H1 (cell line): ENCODE results near the gene CEP120. TPM values are rescaled to one million over a fixed set of nuclear protein-coding genes. Genes with fewer than 3 reads are reported as not detected.

Experiments used
- CTCF ChIA-PET: fragments of 300-600 bp; sonication (Branson Sonifier 250); formaldehyde crosslinking; loops from one replicate; lab custom pipeline; 2021; ENCODE audit not compliant: partially characterized antibody; lab: Charles Lee
- POLR2A ChIA-PET: fragments of 300-600 bp; sonication (Branson Sonifier 250); formaldehyde crosslinking; loops from one replicate; lab custom pipeline; 2021; ENCODE audit warnings: inconsistent platforms; ENCODE audit not compliant: partially characterized antibody; lab: Charles Lee
- DNase-seq, 2 experiments: peaks; one replicate each; pipeline versions ENCODE4 v3.0.0 to v3.0.0-alpha.2; 2010 to 2022; ENCODE audit warnings: low spot score in 2 of 2, low read depth in 1 of 2, mixed read lengths in 1 of 2
- FAIRE-seq: peaks from 2 replicates; lab custom pipeline; 2011; peaks lifted over from hg19 to GRCh38; lab: Jason Lieb, UNC
- H2AFZ ChIP-seq: 2 replicates; pipeline ENCODE4 v1.8.1; 2012; ENCODE audit warnings: low read length, inconsistent platforms
- H2AK5ac ChIP-seq: 2 replicates; pipeline ENCODE4 v1.6.1; 2013; ENCODE audit warnings: low read depth, low read length
- H2BK120ac ChIP-seq: replicated peaks from 2 replicates; pipeline ENCODE3; 2013; ENCODE audit warnings: low read depth, low read length, inconsistent platforms
- H2BK12ac ChIP-seq: 2 replicates; pipeline ENCODE4 v1.6.1; 2013; ENCODE audit warnings: low read depth, low read length
- H2BK15ac ChIP-seq: 2 replicates; pipeline ENCODE4 v1.6.1; 2013; ENCODE audit warnings: low read length
- H2BK20ac ChIP-seq: 2 replicates; pipeline ENCODE4 v1.6.1; 2013; ENCODE audit warnings: low read length
- H2BK5ac ChIP-seq: 2 replicates; pipeline ENCODE4 v1.6.1; 2013; ENCODE audit warnings: low read depth, low read length
- H3K14ac ChIP-seq: 2 replicates; pipeline ENCODE4 v1.6.1; 2013; ENCODE audit warnings: inconsistent platforms; ENCODE audit not compliant: insufficient read length
- H3K18ac ChIP-seq: 2 replicates; pipeline ENCODE4 v1.6.1; 2013; ENCODE audit warnings: low read length; ENCODE audit errors: extremely low read depth
- H3K23ac ChIP-seq: 2 replicates; pipeline ENCODE4 v1.6.1; 2013; ENCODE audit warnings: inconsistent platforms; ENCODE audit not compliant: insufficient read length
- H3K23me2 ChIP-seq: 2 replicates; pipeline ENCODE4 v1.6.1; 2013; ENCODE audit warnings: low read depth, low read length
- H3K27ac ChIP-seq: 2 replicates; pipeline ENCODE4 v1.6.1; 2011; ENCODE audit warnings: low read depth, low read length, inconsistent platforms
- H3K27me3 ChIP-seq, 4 experiments: replicated peaks in 1 of 4; 1 replicate in 1 of 4; 2 replicates in 3 of 4; pipeline versions ENCODE4 v1.6.1 to v1.8.1; 2011 to 2013; ENCODE audit warnings: low read length in 3 of 4, mild to moderate bottlenecking in 3 of 4, inconsistent platforms in 2 of 4, mixed read lengths in 2 of 4, moderate library complexity in 1 of 4; ENCODE audit not compliant: control insufficient read depth in 3 of 4, insufficient read depth in 3 of 4; ENCODE audit errors: extremely low read depth in 1 of 4
- H3K36me3 ChIP-seq, 4 experiments: 2 replicates each; pipeline versions ENCODE4 v1.6.1 to v1.8.1; 2011 to 2013; ENCODE audit warnings: mild to moderate bottlenecking in 4 of 4, low read length in 3 of 4, moderate library complexity in 2 of 4, control low read depth in 1 of 4, inconsistent platforms in 1 of 4; ENCODE audit not compliant: insufficient read depth in 4 of 4, control insufficient read depth in 2 of 4
- H3K4ac ChIP-seq: replicated peaks from 2 replicates; pipeline ENCODE3; 2013; ENCODE audit warnings: low read length, low read depth, mixed read lengths, inconsistent platforms; ENCODE audit not compliant: insufficient read length
- H3K4me1 ChIP-seq, 4 experiments: replicated peaks in 1 of 4; 1 replicate in 1 of 4; 2 replicates in 3 of 4; pipeline versions ENCODE4 v1.6.1 to v1.8.1; 2011 to 2013; ENCODE audit warnings: low read length in 3 of 4, inconsistent platforms in 2 of 4, mixed read lengths in 1 of 4; ENCODE audit not compliant: insufficient read depth in 4 of 4, control insufficient read depth in 3 of 4
- H3K4me2 ChIP-seq, 2 experiments: 2 replicates each; pipeline versions ENCODE4 v1.6.1 to v1.8.1; 2011 to 2013; ENCODE audit warnings: low read depth in 2 of 2, low read length in 2 of 2, control low read depth in 1 of 2, inconsistent platforms in 1 of 2, mild to moderate bottlenecking in 1 of 2; ENCODE audit not compliant: insufficient read depth in 1 of 2
- H3K4me3 ChIP-seq, 4 experiments: fragments of 200-600, 300-600 bp in 1 of 4; sonication (generic), shearing (Covaris generic), sonication (Bioruptor Twin) in 1 of 4; 2 replicates each; pipeline versions ENCODE4 v1.5.1 to v1.8.1; 2011 to 2016; ENCODE audit warnings: low read length in 4 of 4, low read depth in 3 of 4, control low read depth in 2 of 4, inconsistent platforms in 2 of 4, mild to moderate bottlenecking in 2 of 4, mixed read lengths in 1 of 4, moderate library complexity in 1 of 4; ENCODE audit not compliant: insufficient read depth in 2 of 4; ENCODE audit errors: extremely low read depth in 1 of 4
- H3K56ac ChIP-seq: replicated peaks from 2 replicates; pipeline ENCODE3; 2013; ENCODE audit warnings: low read depth, mild to moderate bottlenecking, mixed read lengths, low read length, inconsistent platforms; ENCODE audit not compliant: insufficient read length
- H3K79me1 ChIP-seq: 2 replicates; pipeline ENCODE4 v1.6.1; 2013; ENCODE audit warnings: low read depth, low read length, control low read depth
- H3K79me2 ChIP-seq, 2 experiments: 2 replicates each; pipeline versions ENCODE4 v1.6.1 to v1.8.1; 2012 to 2013; ENCODE audit warnings: low read length in 2 of 2, mild to moderate bottlenecking in 2 of 2, inconsistent platforms in 1 of 2; ENCODE audit not compliant: insufficient read depth in 2 of 2, control insufficient read depth in 1 of 2
- H3K9ac ChIP-seq, 4 experiments: replicated peaks in 1 of 4; 1 replicate in 1 of 4; 2 replicates in 3 of 4; pipeline versions ENCODE4 v1.6.1 to v1.8.1; 2011 to 2013; ENCODE audit warnings: low read depth in 3 of 4, low read length in 3 of 4, control low read depth in 2 of 4, mild to moderate bottlenecking in 2 of 4, moderate library complexity in 2 of 4, inconsistent platforms in 1 of 4; ENCODE audit errors: extremely low read depth in 1 of 4
- H3K9me3 ChIP-seq, 2 experiments: 2 replicates each; pipeline versions ENCODE4 v1.6.1 to v1.8.1; 2012 to 2013; ENCODE audit warnings: mild to moderate bottlenecking in 2 of 2, moderate library complexity in 2 of 2, control low read depth in 1 of 2, inconsistent platforms in 1 of 2, low read depth in 1 of 2, low read length in 1 of 2, mixed read lengths in 1 of 2; ENCODE audit not compliant: insufficient read depth in 2 of 2
- H4K20me1 ChIP-seq, 2 experiments: replicated peaks in 1 of 2; 2 replicates each; pipeline versions ENCODE3 to v1.8.1; 2011 to 2013; ENCODE audit warnings: inconsistent platforms in 2 of 2, low read length in 2 of 2, mild to moderate bottlenecking in 1 of 2; ENCODE audit not compliant: insufficient read depth in 2 of 2, control insufficient read depth in 1 of 2
- H4K5ac ChIP-seq: 2 replicates; pipeline ENCODE4 v1.6.1; 2013; ENCODE audit warnings: low read length, low read depth, mixed read lengths, inconsistent platforms; ENCODE audit not compliant: insufficient read length
- H4K8ac ChIP-seq: 2 replicates; pipeline ENCODE4 v1.8.0; 2013; ENCODE audit warnings: mild to moderate bottlenecking, moderate library complexity, low read length, inconsistent platforms; ENCODE audit not compliant: insufficient read depth; ENCODE audit errors: extremely low read depth
- H4K91ac ChIP-seq: replicated peaks from 2 replicates; pipeline ENCODE3; 2013; ENCODE audit warnings: low read length, mixed read lengths, inconsistent platforms; ENCODE audit not compliant: insufficient read length
- CEBPB ChIP-seq: IDR thresholded peaks from 2 replicates; pipeline ENCODE4 v1.6.1; 2012; ENCODE audit warnings: low read depth, low read length
- EP300 ChIP-seq, 2 experiments: IDR thresholded peaks; 1 replicate in 1 of 2; 2 replicates in 1 of 2; pipeline ENCODE4 v1.6.1; 2011 to 2012; ENCODE audit warnings: low read depth in 2 of 2, low read length in 2 of 2, mild to moderate bottlenecking in 2 of 2, borderline replicate concordance in 1 of 2, inconsistent platforms in 1 of 2, moderate library complexity in 1 of 2
- FOSL1 ChIP-seq: IDR thresholded peaks from 2 replicates; pipeline ENCODE4 v1.6.1; 2011; ENCODE audit warnings: mild to moderate bottlenecking, low read depth, low read length, moderate library complexity; ENCODE audit not compliant: insufficient read depth
- GTF2F1 ChIP-seq: IDR thresholded peaks from 2 replicates; pipeline ENCODE4 v1.6.1; 2012; ENCODE audit warnings: low read depth, low read length, improper control_type of control experiment, borderline replicate concordance
- HDAC2 ChIP-seq, 2 experiments: fragments of 300-600 bp in 1 of 2; sonication (generic) in 1 of 2; IDR thresholded peaks; 2 replicates each; pipeline ENCODE4 v1.6.1; 2011 to 2012; ENCODE audit warnings: low read depth in 2 of 2, low read length in 2 of 2, mild to moderate bottlenecking in 2 of 2, moderate library complexity in 2 of 2, borderline replicate concordance in 1 of 2, inconsistent platforms in 1 of 2
- HDAC6 ChIP-seq: IDR thresholded peaks from one replicate; pipeline ENCODE4 v1.7.1; 2012; ENCODE audit warnings: low read depth, mild to moderate bottlenecking, inconsistent platforms, low read length, moderate library complexity
- JUN ChIP-seq: IDR thresholded peaks from 2 replicates; pipeline ENCODE4 v1.6.1; 2011; ENCODE audit warnings: low read depth, mild to moderate bottlenecking, improper control_type of control experiment, low read length
- POLR2A ChIP-seq, 2 experiments: IDR thresholded peaks; 1 replicate in 1 of 2; 2 replicates in 1 of 2; pipeline ENCODE4 v1.6.1; 2011; ENCODE audit warnings: low read depth in 2 of 2, low read length in 2 of 2, mild to moderate bottlenecking in 2 of 2; ENCODE audit errors: control extremely low read depth in 1 of 2
- RXRA ChIP-seq: IDR thresholded peaks from 2 replicates; pipeline ENCODE4 v1.6.1; 2011; ENCODE audit warnings: low read depth, mild to moderate bottlenecking, low read length, moderate library complexity; ENCODE audit not compliant: insufficient read depth
- SIN3A ChIP-seq, 2 experiments: IDR thresholded peaks in 1 of 2; conservative IDR thresholded peaks in 1 of 2; 2 replicates each; pipeline ENCODE4 v1.6.1; 2011 to 2012; ENCODE audit warnings: low read length in 2 of 2, improper control_type of control experiment in 1 of 2, low read depth in 1 of 2, mild to moderate bottlenecking in 1 of 2
- SIX5 ChIP-seq: IDR thresholded peaks from 2 replicates; pipeline ENCODE4 v1.6.1; 2011; ENCODE audit warnings: mild to moderate bottlenecking, low read depth, low read length
- TAF7 ChIP-seq: optimal IDR thresholded peaks from 2 replicates; pipeline ENCODE3; 2011; ENCODE audit warnings: low read depth, mild to moderate bottlenecking, inconsistent platforms, low read length, moderate library complexity, borderline replicate concordance
- TEAD4 ChIP-seq: IDR thresholded peaks from 2 replicates; pipeline ENCODE4 v1.6.1; 2012; ENCODE audit warnings: low read depth, low read length, inconsistent platforms, mixed read lengths
- WGBS, 2 experiments: shearing (Covaris generic) in 1 of 2; methylation state at CpG; one replicate each; pipeline versions ENCODE4 v1.1.6 to v1.1.7; 2013 to 2015; ENCODE audit warnings: low lambda C conversion rate in 2 of 2, mixed read lengths in 2 of 2, inconsistent platforms in 1 of 2, low coverage in 1 of 2, missing lambda C conversion rate in 1 of 2; ENCODE audit not compliant: insufficient replicate concordance in 2 of 2, insufficient coverage in 1 of 2, insufficient read length in 1 of 2; ENCODE audit errors: extremely low coverage in 1 of 2, missing lambda C conversion rate in 1 of 2; 5-methylcytosine and 5-hydroxymethylcytosine counted together
- polyA plus RNA-seq, 7 experiments: library from polyadenylated mRNA; depleted of rRNA in 3 of 7; stranded (reverse) in 5 of 7; unstranded in 2 of 7; fragments of >200 nt in 5 of 7; fragments of 200-250 nt in 2 of 7; gene quantifications; 1 replicate in 5 of 7; 2 replicates in 1 of 7; 4 replicates in 1 of 7; pipeline versions ENCODE4 v1.2.1 to v1.2.3, GENCODE V29; 2011 to 2013; ENCODE audit warnings: missing spikeins in 2 of 7, mixed read lengths in 2 of 7
- total RNA-seq: library from RNA; stranded (reverse); fragmentation: NEBNext Ultra II Directional; extraction: Animal tissue kit (Norgen Biotek cat#: 25700); gene quantifications from 2 replicates; pipeline ENCODE4 v1.2.1, GENCODE V29; 2021

CEP120 gene
- total and polyA plus RNA-seq, 2 of the 8 experiments (the other 6 are each of a cell fraction or from before 2014, with no cell fraction given): 9.3 to 17.9 TPM

- H3K27ac ChIP-seq: no peak overlapping the region
- DNase-seq (no peak), FAIRE-seq (no peak)
- H3K23ac ChIP-seq: no peak overlapping the region
- no peak overlapping the region for H3K18ac ChIP-seq
- no peak overlapping the region for H2AK5ac ChIP-seq
- H2AFZ ChIP-seq: no peak overlapping the region
- no peak overlapping the region for H3K4ac ChIP-seq
- H3K9me3 ChIP-seq: no peaks in the 10 kb centered on the region
- no peaks in the 10 kb centered on the region for H3K79me2 ChIP-seq
- no peak overlapping the region for H3K56ac ChIP-seq
- H2BK120ac ChIP-seq: no peak overlapping the region
- H3K79me1 ChIP-seq: no peaks in the 10 kb centered on the region
- H2BK5ac ChIP-seq: no peak overlapping the region
- H3K4me2 ChIP-seq: no peak overlapping the region
- H3K27me3 ChIP-seq: no peaks in the 10 kb centered on the region; a peak in 1 of 7 replicates
- H3K23me2 ChIP-seq: no peaks in the 10 kb centered on the region
- no peak overlapping the region for H2BK12ac ChIP-seq
- WGBS, 2 experiments: 87% methylated on average over 1 of the region's 1 CpG; no CpG with 5 or more reads in 1 of the 2 experiments
- H2BK15ac ChIP-seq: no peak overlapping the region
- H2BK20ac ChIP-seq: no peak overlapping the region
- H3K9ac ChIP-seq: no peak overlapping the region
- no peaks in the 10 kb centered on the region for H4K20me1 ChIP-seq
- H4K5ac ChIP-seq: no peak overlapping the region
- H3K4me1 ChIP-seq: no peaks in the 10 kb centered on the region
- H3K14ac ChIP-seq: no peak overlapping the region
- POLR2A ChIA-PET: interaction anchor here (3.6 kb wide), 1 partner anchor 18 kb away, joined by 9 read pairs; the partner anchor contains the start of gene CEP120
- TF ChIP-seq HDAC2 (IDR thresholded peaks at IDR 0.05; ENCODE audit: borderline replicate concordance in 1 of 2, low read depth in 2 of 2, low read length in 2 of 2) (no peak), RXRA (no peak), SIX5 (no peak), GTF2F1 (no peak), CEBPB (no peak), POLR2A (IDR thresholded peaks at IDR 0.05; ENCODE audit: control extremely low read depth in 1 of 2, low read depth in 2 of 2, low read length in 2 of 2) (no peak), JUN (no peak), TAF7 (no peak), HDAC6 (no peak), FOSL1 (no peak), EP300 (IDR thresholded peaks at IDR 0.05; ENCODE audit: borderline replicate concordance in 1 of 2, low read depth in 2 of 2, low read length in 2 of 2) (no peak), SIN3A (conservative IDR thresholded peaks at IDR 0.05 in 1 of 2, IDR thresholded peaks at IDR 0.05 in 1 of 2; ENCODE audit: low read depth in 1 of 2, low read length in 2 of 2) (no peak), TEAD4 (no peak)
- no peak overlapping the region for H4K8ac ChIP-seq
- H4K91ac ChIP-seq: no peak overlapping the region
- CTCF ChIA-PET: interaction anchor here (0.7 to 1.2 kb wide), 3 partner anchors 17 to 170 kb away, joined by 3 to 4 read pairs (median 3); partner anchors contain the start of gene CEP120
- no peak overlapping the region for H3K4me3 ChIP-seq
- no peaks in the 10 kb centered on the region for H3K36me3 ChIP-seq
Observed at GRCh38 chr5:123440456-123441181, 17.4 kb upstream of the CEP120 start.
